H1 (cell line): ENCODE data around the gene FBXO11. TPM values are rescaled to one million over a fixed set of nuclear protein-coding genes. Genes with fewer than 3 reads are reported as not detected.

Experiments
- ASH2L ChIP-seq: fragments of 200-600, 300-600 bp; sonication (generic); IDR thresholded peaks from one replicate; pipeline ENCODE4 v1.7.1; 2017; ENCODE audit warnings: low read length
- BRCA1 ChIP-seq: IDR thresholded peaks from 2 replicates; pipeline ENCODE4 v1.6.1; 2012; ENCODE audit warnings: low read depth, low read length, improper control_type of control experiment
- CBX5 ChIP-seq: fragments of 300-800, 300-1000 bp; sonication (generic); IDR thresholded peaks from 2 replicates; pipeline ENCODE4 v1.7.1; 2016; ENCODE audit warnings: antibody characterized with exemption, low read length, low read depth
- KDM1A ChIP-seq: fragments of 200-600, 300-600 bp; sonication (generic); IDR thresholded peaks from 2 replicates; pipeline ENCODE4 v1.7.1; 2016; ENCODE audit warnings: mild to moderate bottlenecking, low read length, borderline replicate concordance
- KDM4A ChIP-seq: IDR thresholded peaks from one replicate; pipeline ENCODE4 v1.7.1; 2012; ENCODE audit warnings: low read depth, mild to moderate bottlenecking, moderate library complexity, low read length, inconsistent platforms; ENCODE audit not compliant: severe bottlenecking
- SAP30 ChIP-seq: fragments of 300-600 bp; sonication (generic); IDR thresholded peaks from 2 replicates; pipeline ENCODE4 v1.7.1; 2012; ENCODE audit warnings: low read length, moderate library complexity, mild to moderate bottlenecking, inconsistent platforms; ENCODE audit not compliant: insufficient read depth, insufficient replicate concordance
- SP2 ChIP-seq: IDR thresholded peaks from 2 replicates; pipeline ENCODE4 v1.6.1; 2012; ENCODE audit warnings: mild to moderate bottlenecking, low read length, inconsistent platforms
- SUZ12 ChIP-seq: fragments of 200-600 bp; sonication (generic); IDR thresholded peaks from 2 replicates; pipeline ENCODE4 v1.6.1; 2012; ENCODE audit warnings: mild to moderate bottlenecking, inconsistent platforms, low read length, moderate library complexity, mixed read lengths
- polyA plus RNA-seq, 7 experiments: library from polyadenylated mRNA; depleted of rRNA in 3 of 7; stranded (reverse) in 5 of 7; unstranded in 2 of 7; fragments of >200 nt in 5 of 7; fragments of 200-250 nt in 2 of 7; gene quantifications; 1 replicate in 5 of 7; 2 replicates in 1 of 7; 4 replicates in 1 of 7; pipeline versions ENCODE4 v1.2.1 to v1.2.3, GENCODE V29; 2011 to 2013; ENCODE audit warnings: missing spikeins in 2 of 7, mixed read lengths in 2 of 7
- total RNA-seq: library from RNA; stranded (reverse); fragmentation: NEBNext Ultra II Directional; extraction: Animal tissue kit (Norgen Biotek cat#: 25700); gene quantifications from 2 replicates; pipeline ENCODE4 v1.2.1, GENCODE V29; 2021

The FBXO11 gene
- total and polyA plus RNA-seq, 2 of the 8 experiments (the other 6 are each of a cell fraction or from before 2014, with no cell fraction given), result 21.7 to 57.3 TPM

- TF ChIP-seq SAP30 (no peak), KDM4A (no peak), SUZ12 (no peak), SP2 (no peak), ASH2L (no peak), CBX5 (no peak), BRCA1 (no peak), KDM1A (no peak)
These were observed 158.4 kb downstream of the FBXO11 start (continued) for GRCh38 chr2:47747878-47748277.
